HG03457 (cell line): ENCODE data around the gene PPP1R14B.
A peak's percentile ranks its signal among the peaks of the same experiment; 100 is the strongest.
"Not testable (repeated sequence)": the region's sequence is repeated elsewhere in the genome, so short reads cannot be mapped to it uniquely, and the experiment has no call there.

ENCODE experiments used
- ATAC-seq: cut with Tn5 transposase; IDR thresholded peaks from one replicate; pipeline ENCODE4 v1.9.1; 2021; ENCODE audit warnings: moderate number of reproducible peaks; ENCODE audit not compliant: unreplicated experiment

Gene PPP1R14B

DNA sequence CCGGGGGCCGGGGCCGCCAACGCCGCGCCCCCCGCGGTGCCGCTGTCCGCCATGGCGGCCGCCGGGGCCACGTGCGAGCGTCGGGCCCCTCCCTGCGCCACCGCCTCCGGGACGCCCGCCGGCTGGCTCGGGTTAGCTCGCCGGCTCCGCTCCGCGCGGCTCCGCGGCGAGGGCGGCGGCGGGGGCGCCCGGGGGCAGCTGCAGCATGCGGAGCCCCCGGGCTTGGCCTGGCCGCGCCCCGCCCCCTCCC is 197 bp downstream of the PPP1R14B start:
- not testable (repeated sequence) for ATAC-seq

DNA sequence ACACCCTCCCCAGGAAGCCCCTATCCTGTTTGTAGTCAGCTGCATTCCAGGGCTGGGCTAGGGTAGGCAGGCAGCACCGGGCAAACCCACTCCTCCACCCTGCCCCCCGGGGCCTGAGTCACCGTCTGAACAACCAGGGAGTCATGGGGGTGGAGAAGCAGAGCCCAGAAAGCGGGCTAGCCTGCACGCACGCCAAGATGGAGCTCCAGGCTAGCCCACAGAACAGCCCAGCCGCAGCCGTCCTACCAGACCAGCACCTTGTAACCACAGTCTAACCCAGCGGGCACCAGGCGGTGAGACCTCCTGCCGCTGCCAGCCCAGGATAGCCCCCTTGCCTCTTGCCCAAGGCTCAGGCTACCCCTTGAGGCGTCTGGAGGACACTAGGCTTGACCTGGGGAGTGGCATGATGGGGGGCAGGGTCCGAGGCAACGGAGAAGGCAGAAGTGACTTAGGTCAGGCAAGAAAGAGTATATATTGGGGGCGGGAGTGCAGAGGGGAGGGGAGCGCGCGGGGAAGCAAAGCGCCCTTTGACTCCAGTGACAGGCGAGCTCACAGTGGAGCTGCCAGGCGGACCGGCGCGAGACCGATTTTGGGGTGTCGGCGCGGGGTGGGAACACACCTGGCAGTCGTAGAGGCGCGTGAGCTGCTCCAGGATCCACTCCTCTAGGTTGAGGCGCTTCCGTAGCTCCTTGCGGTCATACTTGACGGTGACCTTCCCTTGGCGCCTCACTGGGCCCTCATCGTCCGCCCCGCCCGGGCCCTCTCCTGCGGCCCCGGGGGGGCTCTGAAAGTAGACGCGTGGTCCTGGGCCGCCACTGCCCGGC is 734 bp downstream of the PPP1R14B start:
- no peak for ATAC-seq

DNA sequence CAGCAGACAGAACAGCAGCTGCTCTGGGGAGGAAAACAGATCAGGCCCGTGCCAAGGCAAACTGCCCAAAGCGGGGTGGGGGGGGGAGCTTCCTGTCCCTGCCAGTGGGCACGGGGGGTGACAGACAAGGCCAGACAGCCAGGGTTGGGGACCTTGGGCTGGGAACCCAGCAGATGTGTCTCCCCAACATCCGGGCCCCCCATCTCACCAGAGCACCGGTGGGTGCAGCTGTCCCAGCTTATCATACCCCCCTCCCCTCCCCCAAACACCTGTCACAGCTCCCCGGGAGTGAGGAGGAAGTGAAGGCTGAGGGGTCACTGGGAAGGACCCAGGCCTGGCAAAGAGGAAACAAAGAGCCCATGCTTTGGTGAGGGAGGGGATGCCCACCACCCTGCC is 1.3 kb downstream of the PPP1R14B start:
- no peak for ATAC-seq

DNA sequence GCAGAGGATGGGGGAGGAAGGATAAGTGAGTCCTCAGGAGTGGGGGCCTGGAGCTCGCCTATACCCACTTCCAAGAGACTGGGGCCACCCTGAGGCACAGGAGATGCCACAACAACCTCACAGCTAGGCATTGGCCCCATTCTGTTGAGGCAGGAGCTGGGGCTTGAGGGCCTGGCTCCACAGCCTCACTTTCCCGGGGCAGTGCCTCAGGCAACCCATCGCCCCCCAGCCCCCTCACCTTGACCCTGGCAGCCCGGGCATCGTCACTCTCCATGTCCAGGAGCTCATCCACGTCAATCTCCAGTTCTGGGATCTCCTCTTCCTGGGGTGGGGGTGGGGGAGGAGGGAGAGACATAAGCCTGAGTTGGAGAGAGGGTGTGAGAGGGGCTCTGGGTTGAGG is 1.8 kb downstream of the PPP1R14B start:
- no peak for ATAC-seq

DNA sequence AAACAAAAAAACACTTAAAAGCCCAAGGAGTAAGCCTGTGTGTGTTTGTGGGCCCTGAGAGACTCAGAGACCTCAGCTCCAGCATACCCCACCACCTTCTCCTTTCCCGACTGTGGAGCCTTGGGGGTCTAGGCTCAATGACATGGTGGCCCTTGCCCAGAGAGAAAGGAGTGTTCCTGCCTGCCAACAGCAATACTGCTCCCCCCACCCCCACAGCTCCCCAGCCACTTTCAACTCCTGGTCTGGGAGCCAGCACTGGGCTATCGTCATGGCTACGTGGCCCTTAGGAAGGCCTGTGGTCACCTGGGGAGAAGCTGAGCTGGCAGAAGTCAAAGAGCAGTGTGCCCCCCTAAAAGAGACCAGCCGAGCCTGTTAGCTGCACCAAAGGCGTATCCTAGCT is 2.6 kb downstream of the PPP1R14B start:
- no peak for ATAC-seq

DNA sequence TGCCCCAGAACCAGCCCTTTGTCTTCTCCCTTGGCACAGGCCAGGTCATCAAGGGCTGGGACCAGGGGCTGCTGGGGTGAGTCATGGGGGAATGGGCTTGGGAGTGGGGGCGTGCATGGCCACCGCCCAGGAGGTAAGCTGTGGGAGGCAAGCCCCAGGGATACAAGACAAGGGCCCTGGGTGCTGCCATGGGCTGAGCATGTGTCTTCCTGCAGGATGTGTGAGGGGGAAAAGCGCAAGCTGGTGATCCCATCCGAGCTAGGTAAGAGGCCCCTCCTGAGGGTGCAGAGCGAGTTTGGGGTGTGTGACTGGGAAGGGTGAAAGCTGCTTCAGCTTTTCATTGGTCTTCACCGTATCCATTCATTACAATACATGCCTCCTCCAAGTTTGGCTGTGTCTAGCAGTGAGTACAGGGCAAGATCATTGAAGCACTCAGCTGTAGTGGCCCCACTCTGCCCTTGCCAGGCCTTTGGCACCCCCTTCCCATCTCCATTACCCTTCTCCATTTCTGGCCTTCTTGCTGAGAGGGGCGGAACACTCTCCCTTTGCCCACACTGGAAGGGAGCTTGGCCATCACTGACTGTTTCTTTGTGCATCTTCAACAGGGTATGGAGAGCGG is 3.4 kb downstream of the PPP1R14B start:
- no peak for ATAC-seq

DNA sequence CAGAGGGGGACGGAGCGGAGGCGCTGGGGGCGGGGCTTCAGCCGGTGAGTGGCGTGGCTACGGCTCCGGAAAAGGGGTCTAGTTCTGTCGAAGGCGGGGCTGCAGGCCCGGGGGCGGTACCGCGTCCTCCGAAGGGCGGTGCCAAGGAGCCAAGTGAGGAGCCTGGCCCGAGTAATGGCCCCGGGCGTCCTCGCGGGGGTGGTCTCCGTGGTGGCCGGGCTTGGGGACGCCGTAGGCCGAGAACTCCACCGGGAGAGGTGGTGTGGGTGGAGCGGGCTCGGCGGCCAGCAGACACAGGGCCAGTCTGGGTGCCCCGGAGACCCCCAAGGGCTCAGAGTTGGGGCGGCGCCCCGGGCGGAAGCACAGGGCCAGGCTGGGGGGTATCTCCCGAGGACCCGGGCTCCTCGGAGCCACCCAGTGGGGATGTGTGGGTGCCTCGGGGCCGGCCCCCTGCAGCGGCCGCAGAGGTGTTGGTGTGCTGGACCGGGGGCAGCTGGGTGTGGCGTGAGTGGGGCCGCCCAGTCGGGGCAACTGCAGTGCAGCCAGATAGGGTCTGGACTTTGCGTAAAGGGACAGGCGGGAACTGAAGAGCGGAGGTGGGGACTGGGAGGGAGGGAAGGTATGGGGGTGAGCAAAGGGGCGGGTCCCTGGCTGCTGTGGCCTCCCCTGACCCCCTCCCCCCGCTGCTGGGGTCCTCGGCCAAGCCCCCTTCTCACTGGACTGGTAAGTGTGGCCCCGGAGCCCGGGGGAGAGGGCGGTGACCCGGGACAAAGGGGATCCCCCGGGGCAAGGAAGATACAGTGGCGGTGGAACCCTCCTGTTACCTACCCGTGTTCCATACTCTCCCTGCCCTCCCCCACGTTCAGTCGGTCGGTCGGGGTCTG is 5.0 kb downstream of the PPP1R14B start:
- ATAC-seq: peak; percentile 11

DNA sequence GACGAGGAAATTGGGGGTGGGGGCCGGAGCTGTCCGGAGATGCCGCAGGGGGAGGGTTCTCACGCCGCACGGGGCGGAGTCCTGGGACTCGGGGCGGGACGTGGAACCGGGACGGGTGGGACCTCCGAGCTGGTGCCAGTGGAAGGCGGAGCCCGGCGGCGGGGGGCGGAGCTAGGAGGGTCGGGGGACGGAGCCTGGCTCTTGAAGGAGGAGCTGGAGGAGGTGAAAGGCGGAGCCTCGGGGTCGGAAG is 5.6 kb downstream of the PPP1R14B start:
- ATAC-seq: peak; percentile 43

DNA sequence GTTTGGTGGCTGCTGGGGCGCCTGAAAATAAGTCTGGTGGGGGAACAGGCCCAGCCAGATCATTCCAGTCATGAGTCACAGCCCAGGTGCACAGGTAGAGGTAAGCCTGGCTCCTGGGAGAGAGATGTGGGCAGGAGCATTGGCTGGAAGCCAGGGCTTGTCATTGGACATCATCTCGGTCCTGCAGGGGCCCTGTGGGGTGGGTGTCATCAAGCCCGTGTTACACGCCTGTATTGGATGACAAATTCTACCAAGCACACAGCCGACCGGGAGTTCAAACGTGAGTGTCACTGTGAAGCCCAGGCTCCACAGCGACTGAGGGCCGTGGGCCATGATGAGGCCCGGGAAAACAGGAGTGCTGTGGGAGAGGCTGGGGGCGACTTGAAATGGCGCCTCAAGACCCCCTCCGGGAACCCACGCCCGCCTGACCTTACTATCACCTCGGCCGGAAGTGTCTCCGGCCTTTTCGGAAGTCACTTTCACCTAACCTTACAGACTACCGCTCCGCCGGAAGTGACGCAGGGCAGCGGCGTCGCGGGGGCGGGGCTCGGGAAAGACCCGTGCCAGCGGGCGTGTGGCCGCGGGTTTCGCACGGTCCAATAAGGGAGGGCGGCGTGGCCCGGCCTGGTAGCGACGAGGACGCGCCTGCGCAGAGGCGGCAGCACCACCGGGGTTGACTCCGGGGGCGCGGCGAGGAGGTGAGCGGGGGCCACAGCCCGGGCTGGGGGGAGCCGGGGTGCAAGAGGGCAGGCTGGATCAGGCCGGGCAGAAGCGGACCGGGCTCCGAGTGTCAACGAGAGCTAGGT is 6.1 kb downstream of the PPP1R14B start, which contains the start of gene FKBP2:
Gene FKBP2 (plus strand): TSS at position 661 of the 806 bp plus-strand sequence. CDS start 1,293 bp downstream, outside the sequence.
- peak; percentile 36 for ATAC-seq

DNA sequence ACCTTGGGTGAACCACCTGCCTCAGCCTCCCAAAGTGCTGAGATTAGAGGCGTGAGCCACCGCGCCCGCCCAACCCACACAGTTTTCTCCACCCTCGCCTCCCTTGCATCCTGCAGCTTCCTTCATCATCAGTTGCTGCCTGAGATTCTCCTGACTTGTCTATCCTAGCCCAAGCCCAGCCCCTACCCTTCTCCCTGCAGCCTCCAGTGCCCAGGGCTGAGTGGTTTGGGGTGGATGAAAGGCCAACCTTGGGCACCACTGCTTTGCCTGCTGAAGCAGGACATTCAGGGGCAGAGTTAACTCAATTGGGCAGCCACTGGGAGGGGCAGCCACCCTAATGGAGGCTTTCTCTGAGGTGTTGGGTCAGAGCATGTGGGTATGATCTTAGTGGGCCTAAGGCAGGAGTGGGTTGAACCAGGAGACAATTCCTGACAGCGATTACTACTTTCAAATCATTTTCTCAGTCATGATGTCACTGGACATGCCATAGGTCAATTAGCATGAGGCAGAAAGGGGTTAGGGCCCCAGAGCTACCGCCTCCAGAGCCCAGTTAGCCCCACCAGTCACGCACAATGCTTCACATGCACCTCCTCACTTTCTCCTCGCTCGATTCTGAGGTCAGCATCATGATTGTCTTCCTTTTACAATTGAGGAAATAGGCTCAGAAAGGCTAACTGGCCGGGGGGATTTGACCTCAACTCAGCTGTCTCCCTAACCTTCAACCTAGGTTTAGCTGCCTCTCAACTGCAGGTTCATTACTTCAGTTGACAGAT is 6.9 kb downstream of the PPP1R14B start:
- peak; percentile 16 for ATAC-seq

DNA sequence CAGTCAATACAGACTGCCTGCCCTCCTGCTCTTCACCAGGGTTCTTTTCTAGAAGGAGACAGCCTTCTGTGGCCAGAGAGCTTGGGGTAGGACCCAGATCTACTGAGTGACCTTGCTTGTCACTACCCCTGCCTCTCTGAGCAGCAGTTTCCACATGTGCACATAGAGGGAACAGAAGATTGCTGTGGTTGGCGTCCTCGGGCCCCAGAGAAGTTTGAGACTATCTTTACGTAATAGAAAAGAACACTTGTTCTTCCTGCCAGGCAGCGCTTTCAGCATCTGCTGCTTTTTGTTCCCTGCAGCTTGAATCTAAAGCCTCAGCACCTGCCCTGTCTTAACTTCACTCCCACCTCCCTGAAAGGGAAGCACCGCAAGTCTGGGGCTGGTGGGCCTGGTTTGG is 7.7 kb downstream of the PPP1R14B start:
- no peak for ATAC-seq

DNA sequence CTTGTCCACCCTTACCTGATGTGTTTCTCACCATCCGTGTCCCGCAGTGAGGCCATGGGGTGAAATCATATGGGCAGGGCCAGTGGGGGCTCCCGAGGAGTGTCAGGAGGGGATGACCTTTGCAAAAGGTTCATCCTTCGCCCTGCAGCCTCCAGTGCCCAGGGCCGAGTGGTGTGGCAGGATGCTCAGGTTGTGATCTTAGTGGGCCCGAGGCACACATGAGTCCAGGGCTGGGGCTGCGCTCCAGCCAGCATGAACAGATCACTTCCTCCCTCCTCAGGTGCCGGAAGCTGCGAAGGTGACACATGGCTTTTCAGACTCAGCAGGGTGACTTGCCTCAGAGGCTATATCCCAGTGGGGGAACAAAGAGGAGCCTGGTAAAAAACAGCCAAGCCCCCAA is 8.7 kb downstream of the PPP1R14B start:
- ATAC-seq: no peak

DNA sequence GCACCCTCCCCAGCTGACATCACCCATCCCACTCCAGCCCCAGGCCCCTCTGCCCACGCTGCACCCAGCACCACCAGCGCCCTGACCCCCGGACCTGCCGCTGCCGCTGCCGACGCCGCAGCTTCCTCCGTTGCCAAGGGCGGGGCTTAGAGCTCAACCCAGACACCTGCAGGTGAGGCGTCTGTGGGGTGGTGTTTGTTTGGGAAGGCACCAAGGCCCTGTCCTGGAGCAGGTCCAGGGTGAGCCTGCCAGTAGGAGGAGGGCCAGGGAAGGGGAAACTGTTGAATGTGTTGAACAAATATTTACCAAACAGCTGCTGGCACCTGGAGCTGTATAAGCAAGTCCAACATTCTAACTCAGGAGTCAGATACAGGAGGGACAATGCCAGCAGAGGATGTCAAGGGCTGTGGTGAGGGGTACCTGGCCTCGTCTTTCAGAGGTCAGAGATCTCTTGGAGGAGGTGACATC is 9.2 kb downstream of the PPP1R14B start:
- no peak for ATAC-seq

DNA sequence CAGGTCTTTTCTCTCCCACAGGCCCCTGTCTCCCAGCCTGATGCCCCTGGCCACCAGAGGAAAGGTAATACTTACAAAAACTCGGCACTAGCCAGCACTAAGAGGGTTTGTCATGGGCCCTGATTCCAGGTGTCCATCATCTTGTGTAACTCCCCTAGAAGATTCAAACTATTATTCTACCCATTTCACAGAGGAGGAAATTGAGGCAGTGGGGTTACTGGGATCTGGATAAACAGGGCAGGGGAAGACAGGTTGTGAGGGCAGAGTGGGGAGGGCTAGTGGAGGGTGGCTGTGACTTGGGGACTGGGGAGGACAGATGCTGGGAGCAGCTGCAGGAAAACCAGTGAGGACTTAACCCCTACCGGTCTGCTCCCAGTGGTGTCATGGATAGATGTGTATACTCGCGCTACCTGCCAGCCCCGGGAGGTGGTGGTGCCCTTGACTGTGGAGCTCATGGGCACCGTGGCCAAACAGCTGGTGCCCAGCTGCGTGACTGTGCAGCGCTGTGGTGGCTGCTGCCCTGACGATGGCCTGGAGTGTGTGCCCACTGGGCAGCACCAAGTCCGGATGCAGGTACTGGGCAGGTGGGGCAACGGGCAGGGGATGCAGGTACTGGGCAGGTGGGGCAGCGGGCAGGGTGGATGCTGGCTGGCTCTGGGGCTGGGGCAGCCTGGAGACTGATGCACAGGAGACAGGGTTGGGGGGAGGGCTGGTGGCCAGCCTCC is 11.1 kb downstream of the PPP1R14B start:
- ATAC-seq: no peak

DNA sequence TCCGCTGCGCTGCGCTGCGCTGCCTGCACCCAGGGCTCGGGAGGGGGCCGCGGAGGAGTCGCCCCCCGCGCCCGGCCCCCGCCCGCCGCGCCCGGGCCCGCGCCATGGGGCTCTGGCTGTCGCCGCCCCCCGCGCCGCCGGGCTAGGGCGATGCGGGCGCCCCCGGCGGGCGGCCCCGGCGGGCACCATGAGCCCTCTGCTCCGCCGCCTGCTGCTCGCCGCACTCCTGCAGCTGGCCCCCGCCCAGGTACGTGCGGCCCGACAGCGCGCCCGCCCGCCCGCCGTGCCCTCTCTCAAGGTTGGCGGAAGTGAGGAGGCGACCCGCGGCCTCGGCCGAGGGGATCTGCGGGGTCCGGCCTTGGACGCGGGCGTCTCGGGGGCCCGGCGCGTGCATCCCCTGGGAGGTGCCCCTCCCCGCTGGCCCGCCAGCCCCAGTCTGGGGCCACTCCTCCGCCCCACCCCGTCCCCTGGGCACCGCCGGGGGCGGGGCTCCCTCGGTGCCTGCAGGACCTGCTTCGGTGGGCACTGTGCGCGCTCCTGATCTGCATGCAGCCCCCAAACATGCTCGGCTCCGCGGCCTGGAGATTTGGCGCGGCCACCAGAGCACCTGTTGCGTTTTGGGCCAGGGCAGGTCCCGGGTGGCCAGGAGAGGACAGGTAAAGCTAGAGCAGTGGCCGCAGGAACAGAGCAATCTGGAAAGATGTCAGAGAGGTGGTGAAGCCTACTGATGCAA is 11.9 kb downstream of the PPP1R14B start:
- ATAC-seq: no peak

DNA sequence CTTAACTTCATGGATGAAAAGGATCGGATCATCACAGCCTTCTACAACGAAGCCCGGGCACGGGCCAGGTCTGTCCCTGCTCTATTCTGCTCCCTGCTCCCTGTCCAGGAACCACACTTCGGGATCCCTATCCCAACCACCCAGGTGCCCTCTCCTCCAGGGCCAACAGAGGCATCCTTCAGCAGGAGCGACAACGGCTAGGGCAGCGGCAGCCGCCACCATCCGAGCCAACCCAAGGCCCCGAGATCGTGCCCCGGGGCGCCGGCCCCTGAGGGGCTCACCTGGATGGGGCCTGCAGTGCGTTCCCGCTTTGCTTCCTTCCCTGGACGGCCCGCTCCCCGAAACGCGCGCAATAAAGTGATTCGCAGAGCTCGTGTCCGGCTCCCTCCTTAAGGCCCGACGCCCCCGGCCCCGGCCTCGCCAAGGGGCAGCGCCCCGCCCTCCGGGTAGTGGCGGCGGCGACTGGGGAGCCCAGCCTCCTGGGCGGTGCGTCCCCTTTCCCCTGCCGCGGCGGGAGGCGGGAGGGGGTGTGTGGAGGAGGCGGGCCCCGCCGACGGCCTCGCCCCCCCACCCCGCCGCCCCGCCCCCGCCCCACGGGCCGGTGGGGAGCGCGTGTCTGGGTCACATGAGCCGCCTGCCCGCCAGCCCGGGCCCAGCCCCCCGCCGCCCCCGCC is 12.7 kb downstream of the PPP1R14B start, which contains the start of gene VEGFB:
Gene VEGFB (plus strand): TSS at position 672 of the 674 bp plus-strand sequence. CDS start 250 bp downstream, outside the sequence.
- ATAC-seq: no peak

DNA sequence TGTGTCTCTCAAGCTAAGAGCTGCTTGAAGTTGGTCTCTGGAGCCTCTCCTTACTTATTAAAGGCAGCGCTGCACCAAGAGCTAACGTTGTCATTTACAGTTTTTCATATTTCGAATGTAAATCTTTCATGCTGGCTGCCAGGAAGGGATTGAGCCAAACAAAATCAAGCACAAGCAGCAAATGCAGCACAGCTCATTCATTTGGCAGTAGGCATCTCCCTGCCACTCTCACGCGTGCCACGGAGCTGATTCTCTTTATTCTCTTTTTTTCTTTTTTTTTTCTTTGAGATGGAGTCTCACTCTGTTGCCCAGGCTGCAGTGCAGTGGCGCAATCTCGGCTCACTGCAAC is 13.8 kb downstream of the PPP1R14B start:
- no peak for ATAC-seq

DNA sequence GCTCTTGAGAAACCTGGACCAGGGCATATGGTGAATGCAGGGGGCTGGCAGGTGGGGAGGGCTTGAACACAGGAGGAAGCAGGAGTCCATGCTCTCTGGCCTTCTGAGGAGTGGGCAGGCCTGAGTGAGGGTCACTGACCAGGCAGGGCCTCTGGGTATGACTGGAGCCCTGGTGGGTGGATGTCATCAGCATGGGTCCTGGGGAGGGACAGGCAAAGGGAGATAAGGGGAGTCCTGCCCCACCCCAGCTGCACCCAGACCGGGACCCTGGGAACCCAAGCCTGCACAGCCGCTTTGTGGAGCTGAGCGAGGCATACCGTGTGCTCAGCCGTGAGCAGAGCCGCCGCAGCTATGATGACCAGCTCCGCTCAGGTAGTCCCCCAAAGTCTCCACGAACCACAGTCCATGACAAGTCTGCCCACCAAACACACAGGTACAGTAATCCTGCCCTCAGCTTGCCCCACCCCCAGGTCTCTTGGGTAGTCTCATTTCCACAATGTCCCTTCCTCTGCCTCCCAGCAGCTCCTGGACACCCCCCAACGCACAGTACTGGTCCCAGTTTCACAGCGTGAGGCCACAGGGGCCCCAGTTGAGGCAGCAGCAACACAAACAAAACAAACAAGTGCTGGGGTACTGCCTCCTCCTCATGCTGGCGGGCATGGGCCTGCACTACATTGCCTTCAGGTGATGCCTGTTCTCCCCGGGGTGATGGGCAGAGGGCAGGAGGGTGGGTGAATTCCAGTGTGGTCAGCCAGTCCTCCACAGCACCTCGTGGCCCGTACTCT is 14.4 kb downstream of the PPP1R14B start:
- ATAC-seq: no peak
